ENCODE results near the gene NOVA2. TPM values are rescaled to one million over a fixed set of nuclear protein-coding genes. Genes with fewer than 3 reads are reported as not detected.

The NOVA2 gene
- total RNA-seq, 6 donors from 2014 or later, result 4.7 to 19.0 (median 13.9) TPM

DNA sequence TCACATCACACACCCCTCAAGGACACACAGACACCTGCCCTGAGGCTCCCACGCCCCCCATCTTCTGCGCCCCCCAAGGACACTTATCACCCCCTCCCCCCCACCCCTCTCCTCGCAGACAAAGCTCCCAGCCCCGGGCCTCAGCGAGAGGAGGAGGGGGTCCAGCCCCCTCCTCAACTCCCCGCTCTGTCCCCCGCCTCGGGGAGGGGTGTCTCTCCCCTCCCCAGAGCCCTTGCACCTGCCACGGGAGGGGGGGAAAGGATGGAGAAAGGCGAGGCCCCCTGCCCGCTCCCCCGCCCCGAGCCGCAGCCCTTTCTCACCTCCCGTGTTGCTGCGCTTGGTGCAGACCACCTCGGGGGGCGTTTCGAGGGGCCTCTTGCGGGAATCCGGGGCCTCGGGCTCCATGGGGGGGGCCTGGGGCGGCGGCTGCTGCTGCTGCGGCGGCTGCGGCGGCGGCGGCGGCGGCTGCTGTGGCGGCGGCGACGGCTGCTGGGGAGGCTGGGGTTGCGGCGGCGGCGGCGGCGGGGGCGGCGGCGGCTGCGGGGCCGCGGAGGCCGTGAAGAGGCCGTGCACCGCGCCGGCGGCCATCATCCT is 621 bp downstream of the NOVA2 start:
- Histone ChIP-seq H3K4me3 (peak overlapping the region; percentile 35 to 64 (median 51)), H3K9me3 (no peaks in the 10 kb centered on the region), H3K27ac (peak overlapping the region; percentile 79 to 90 (median 84)), H3K36me3 (peaks cover 0 to 5% (median 0%) of the 10 kb centered on the region in 4 donors), H3K4me1 (peaks cover 4 to 22% (median 13%) of the 10 kb centered on the region in 4 donors), H3K27me3 (peaks cover 2 to 26% (median 19%) of the 10 kb centered on the region in 4 donors)
- DNase-seq (peak in 1 of 2 donors; percentile 84), ATAC-seq (ENCODE audit: low FRiP score in 2 of 2) (no peak)
- 1% methylated on average over 25 of the region's 54 CpGs; no CpG with 5 or more reads in 1 of the 2 donors for WGBS, 2 donors
- TF ChIP-seq, protein P1, sequence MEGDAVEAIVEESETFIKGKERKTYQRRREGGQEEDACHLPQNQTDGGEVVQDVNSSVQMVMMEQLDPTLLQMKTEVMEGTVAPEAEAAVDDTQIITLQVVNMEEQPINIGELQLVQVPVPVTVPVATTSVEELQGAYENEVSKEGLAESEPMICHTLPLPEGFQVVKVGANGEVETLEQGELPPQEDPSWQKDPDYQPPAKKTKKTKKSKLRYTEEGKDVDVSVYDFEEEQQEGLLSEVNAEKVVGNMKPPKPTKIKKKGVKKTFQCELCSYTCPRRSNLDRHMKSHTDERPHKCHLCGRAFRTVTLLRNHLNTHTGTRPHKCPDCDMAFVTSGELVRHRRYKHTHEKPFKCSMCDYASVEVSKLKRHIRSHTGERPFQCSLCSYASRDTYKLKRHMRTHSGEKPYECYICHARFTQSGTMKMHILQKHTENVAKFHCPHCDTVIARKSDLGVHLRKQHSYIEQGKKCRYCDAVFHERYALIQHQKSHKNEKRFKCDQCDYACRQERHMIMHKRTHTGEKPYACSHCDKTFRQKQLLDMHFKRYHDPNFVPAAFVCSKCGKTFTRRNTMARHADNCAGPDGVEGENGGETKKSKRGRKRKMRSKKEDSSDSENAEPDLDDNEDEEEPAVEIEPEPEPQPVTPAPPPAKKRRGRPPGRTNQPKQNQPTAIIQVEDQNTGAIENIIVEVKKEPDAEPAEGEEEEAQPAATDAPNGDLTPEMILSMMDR (IDR thresholded peaks at IDR 0.05), result no peak
- no peak for TF ChIP-seq POLR2AphosphoS5 (IDR thresholded peaks at IDR 0.05)

DNA sequence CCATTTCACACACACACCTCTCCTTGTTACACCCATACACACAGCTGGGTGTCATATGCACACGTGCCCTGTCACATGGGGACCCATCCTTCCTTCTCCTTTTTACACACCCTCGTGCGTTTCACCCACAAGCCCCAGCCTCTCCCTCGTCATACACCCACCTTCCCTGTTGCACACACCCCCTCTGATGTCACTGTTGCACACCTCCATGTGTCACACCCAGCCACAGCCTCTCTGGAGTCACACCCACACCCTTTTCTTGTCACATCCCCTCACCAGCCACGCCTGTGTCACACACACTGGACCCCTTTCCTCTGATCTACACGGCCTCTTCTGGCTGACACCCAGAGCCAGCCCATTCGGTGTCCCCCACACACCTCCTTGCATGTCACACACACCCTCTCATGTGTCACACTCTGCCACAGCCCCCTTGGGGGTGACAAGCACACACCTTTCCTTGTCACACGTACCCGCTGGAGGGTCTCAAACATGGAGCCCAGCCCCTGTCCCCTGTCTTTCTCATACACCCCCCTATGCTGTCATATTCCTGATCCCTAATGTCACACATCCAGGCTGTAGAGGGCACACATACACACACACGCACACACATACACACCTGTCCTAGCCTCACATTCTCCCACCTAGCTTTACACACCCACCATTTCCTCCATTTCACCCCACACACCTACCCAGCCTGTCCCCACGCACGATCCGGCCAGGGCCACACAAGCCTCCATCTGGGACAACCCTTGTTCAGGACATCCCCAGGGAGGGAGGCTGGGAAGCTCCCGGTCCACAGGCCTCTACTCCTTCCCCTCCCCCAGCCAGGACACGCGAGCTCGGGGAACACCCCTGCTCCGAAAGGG is 1.4 kb downstream of the NOVA2 start:
- peak overlapping the region; percentile 79 to 90 (median 84) for H3K27ac ChIP-seq
- 18 to 20% methylated on average over 17 to 18 of the region's 18 CpGs for WGBS, 2 donors
- H3K4me3 ChIP-seq, result peak overlapping the region; percentile 35 to 62 (median 51)
- H3K27me3 ChIP-seq, result peaks cover 2 to 26% (median 19%) of the 10 kb centered on the region in 4 donors
- H3K4me1 ChIP-seq, result peaks cover 4 to 22% (median 13%) of the 10 kb centered on the region in 4 donors
- H3K9me3 ChIP-seq, result no peaks in the 10 kb centered on the region
- H3K36me3 ChIP-seq, result peaks cover 0 to 7% (median 0%) of the 10 kb centered on the region in 4 donors
- DNase-seq, result peak in 1 of 2 donors; percentile 28
- peak; percentile 18 to 54 for ATAC-seq (ENCODE audit: low FRiP score in 2 of 2)
- TF ChIP-seq POLR2A (IDR thresholded peaks at IDR 0.05), result peak in 1 of 4 donors; percentile 15
- TF ChIP-seq POLR2AphosphoS5 (IDR thresholded peaks at IDR 0.05), result peak in 1 of 2 donors; percentile 63
- TF ChIP-seq EP300 (IDR thresholded peaks at IDR 0.05), result no peak
- TF ChIP-seq, protein P1 (IDR thresholded peaks at IDR 0.05), result no peak

DNA sequence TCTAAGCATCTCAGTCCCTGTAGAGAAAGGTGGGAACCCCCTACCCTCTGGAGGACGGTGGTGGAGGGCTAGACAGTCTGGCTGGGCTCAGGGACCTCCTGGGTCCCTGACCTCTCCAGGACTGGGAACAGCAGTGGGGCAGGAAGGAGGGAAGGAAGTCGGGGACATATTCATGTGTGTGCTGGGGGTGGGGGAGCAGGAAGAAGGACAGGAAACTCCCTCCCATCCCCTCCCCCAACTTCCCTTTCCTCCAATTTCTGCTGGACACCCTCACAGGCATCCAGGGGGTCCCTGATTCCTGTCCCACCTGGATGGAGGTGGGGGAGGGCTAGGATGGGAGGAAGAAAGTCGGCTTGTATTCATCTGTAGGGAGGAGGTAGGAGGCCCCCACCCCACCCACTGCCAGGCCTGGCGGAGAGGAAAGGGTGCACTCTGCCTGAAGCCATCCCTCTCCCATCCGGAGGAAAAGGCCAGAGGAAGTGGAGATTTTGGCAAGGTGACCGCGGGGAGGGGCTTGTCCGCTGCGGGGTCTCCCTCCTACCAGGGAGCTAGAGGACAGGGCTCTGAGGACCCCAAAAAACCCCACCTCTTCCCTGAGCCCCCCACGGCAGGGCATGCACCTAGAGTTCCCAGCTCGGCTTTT is 2.3 kb downstream of the NOVA2 start:
- Histone ChIP-seq H3K9me3 (no peaks in the 10 kb centered on the region), H3K4me1 (peaks cover 4 to 22% (median 15%) of the 10 kb centered on the region in 4 donors), H3K27ac (peak overlapping the region; percentile 79 to 90 (median 84)), H3K4me3 (peak overlapping the region in 3 of 4 donors; percentile 50 to 62 (median 52)), H3K36me3 (peaks cover 0 to 7% (median 0%) of the 10 kb centered on the region in 4 donors), H3K27me3 (peaks cover 2 to 26% (median 19%) of the 10 kb centered on the region in 4 donors)
- DNase-seq (no peak), ATAC-seq (ENCODE audit: low FRiP score in 2 of 2) (peak in 1 of 2 donors; percentile 56)
- 7 to 13% methylated on average over 10 to 11 of the region's 11 CpGs for WGBS, 2 donors
- TF ChIP-seq POLR2AphosphoS5 (IDR thresholded peaks at IDR 0.05) (peak in 1 of 2 donors; percentile 15), POLR2A (IDR thresholded peaks at IDR 0.05) (no peak), EP300 (IDR thresholded peaks at IDR 0.05) (no peak)
- TF ChIP-seq, protein P1 (IDR thresholded peaks at IDR 0.05), result no peak

DNA sequence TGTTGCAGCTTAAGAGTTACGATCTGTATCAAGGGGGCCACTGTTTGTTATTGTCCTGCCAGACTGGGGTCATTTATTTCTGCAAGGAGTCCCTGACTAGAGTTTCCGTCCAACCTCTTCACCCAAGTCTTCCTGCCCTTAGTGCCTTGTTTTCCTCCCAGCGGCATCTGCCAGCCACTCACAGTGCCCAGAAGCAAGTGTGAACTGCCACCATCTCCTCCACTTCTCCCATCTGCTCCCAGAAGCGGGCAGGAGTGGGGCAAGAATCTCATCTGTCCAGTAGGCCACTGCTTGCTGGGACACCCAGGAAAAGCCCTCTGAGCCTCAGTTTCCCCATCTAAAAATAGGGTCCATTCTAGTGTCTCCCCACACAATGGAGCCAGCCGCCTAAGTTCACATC is 4.0 kb downstream of the NOVA2 start:
- no peak for DNase-seq
- H3K4me3 ChIP-seq, result no peak overlapping the region
- H3K9me3 ChIP-seq, result no peaks in the 10 kb centered on the region
- peaks cover 2 to 26% (median 19%) of the 10 kb centered on the region in 4 donors for H3K27me3 ChIP-seq
- H3K4me1 ChIP-seq, result peaks cover 4 to 22% (median 15%) of the 10 kb centered on the region in 4 donors
- TF ChIP-seq, protein P1 (IDR thresholded peaks at IDR 0.05), result no peak
- TF ChIP-seq POLR2AphosphoS5 (IDR thresholded peaks at IDR 0.05), result no peak
- no peak for TF ChIP-seq EP300 (IDR thresholded peaks at IDR 0.05)
- TF ChIP-seq POLR2A (IDR thresholded peaks at IDR 0.05), result no peak
- H3K36me3 ChIP-seq, result peaks cover 0 to 7% (median 0%) of the 10 kb centered on the region in 4 donors
- 53 to 56% methylated on average over 5 of the region's 5 CpGs for WGBS, 2 donors
- ATAC-seq (ENCODE audit: low FRiP score in 2 of 2), result no peak
- H3K27ac ChIP-seq, result peak overlapping the region in 3 of 4 donors; percentile 15 to 90 (median 85)
